Heart left ventricle (tissue), 16 donors: ENCODE data around the gene HLA-DQB1. TPM values are rescaled to one million over a fixed set of nuclear protein-coding genes. Genes with fewer than 3 reads are reported as not detected.
A peak's percentile ranks its signal among the peaks of the same experiment; 100 is the strongest.
"Not testable (repeated sequence)": the region's sequence is repeated elsewhere in the genome, so short reads cannot be mapped to it uniquely, and the experiment has no call there.

Source experiments
- ATAC-seq, 4 donors: fragments of 200-7000 bp; cut with Tn5 transposase; one replicate each; pipeline ENCODE4 v1.9.1; 2020 to 2022; ENCODE audit warnings: moderate library complexity in 4 of 4, mild to moderate bottlenecking in 3 of 4, moderate number of reproducible peaks in 1 of 4
- DNase-seq, 5 donors: peaks; one replicate each; pipeline ENCODE4 v3.0.0-alpha.2; 2020
- H3K27ac ChIP-seq, 12 donors: fragments of 200-600 bp; sonication (generic) in 4 of 12; one replicate each; pipeline versions ENCODE4 v1.5.0 to v1.8.0; 2016 to 2022; ENCODE audit warnings: mild to moderate bottlenecking in 2 of 12
- H3K27me3 ChIP-seq, 9 donors: fragments of 200-600 bp; sonication (generic) in 2 of 9; one replicate each; pipeline versions ENCODE4 v1.5.1 to v1.8.0; 2016 to 2022; ENCODE audit warnings: mild to moderate bottlenecking in 3 of 9
- H3K36me3 ChIP-seq, 9 donors: fragments of 200-600 bp; sonication (generic) in 2 of 9; one replicate each; pipeline versions ENCODE4 v1.5.0 to v1.8.0; 2018 to 2022; ENCODE audit warnings: mild to moderate bottlenecking in 2 of 9
- H3K4me1 ChIP-seq, 12 donors: fragments of 200-600 bp; sonication (generic) in 4 of 12; one replicate each; pipeline versions ENCODE4 v1.5.0 to v1.8.0; 2016 to 2022; ENCODE audit warnings: mild to moderate bottlenecking in 3 of 12
- H3K4me3 ChIP-seq, 12 donors: fragments of 200-600 bp; sonication (generic) in 4 of 12; one replicate each; pipeline versions ENCODE4 v1.5.0 to v1.8.0; 2017 to 2022; ENCODE audit warnings: mild to moderate bottlenecking in 9 of 12, moderate library complexity in 4 of 12
- H3K9me3 ChIP-seq, 12 donors: fragments of 200-600 bp; sonication (generic) in 4 of 12; one replicate each; pipeline versions ENCODE4 v1.5.0 to v1.8.0; 2016 to 2022; ENCODE audit warnings: mild to moderate bottlenecking in 1 of 12
- POLR2A ChIP-seq, 2 donors: fragments of 450-650 bp; IDR thresholded peaks; one replicate each; pipeline ENCODE4 v1.6.1; 2017; ENCODE audit warnings: antibody characterized with exemption in 2 of 2, mild to moderate bottlenecking in 2 of 2, moderate library complexity in 2 of 2
- WGBS, 4 donors: extraction: QIAGEN DNeasy Blood & Tissue Kit in 2 of 4; methylation state at CpG; one replicate each; pipeline versions ENCODE4 v1.1.5 to v1.1.7; 2013 to 2018; 5-methylcytosine and 5-hydroxymethylcytosine counted together
- intact Hi-C, 10 donors: fragments of 100-400 bp; cut with DNase I; formaldehyde crosslinking; loops; one replicate each; pipeline versions ENCODE4 v1.11.1 to v1.14.2; 2022
- polyA plus RNA-seq, 2 donors: library from polyadenylated mRNA; stranded (reverse); fragments of 200-250 nt; gene quantifications; one replicate each; pipeline ENCODE4 v1.2.3, GENCODE V29; 2013
- total RNA-seq, 9 donors: library from RNA; depleted of rRNA in 2 of 9; stranded (reverse); fragments of >200 nt in 2 of 9; fragmentation: NEBNext Ultra II Directional in 3 of 9; extraction: Animal tissue kit (Norgen Biotek cat#: 25700) in 3 of 9; gene quantifications; one replicate each; pipeline versions ENCODE4 v1.1.0 to v1.2.4, GENCODE V29; 2016 to 2023
- TF ChIP-seq, protein P1 (sequence below), 12 donors: fragments of 200-600 bp; sonication (generic) in 4 of 12; IDR thresholded peaks; one replicate each; pipeline versions ENCODE4 v1.5.0 to v1.8.0; 2018 to 2022; ENCODE audit warnings: antibody characterized with exemption in 12 of 12, mild to moderate bottlenecking in 5 of 12
- donor health status: ischemic (EF 13 %, LVEDD 7.1; RV severe dilation, severe dysfunction).
- donor health status: healthy with polysubstance abuse.
- donor health status: DM: no; HTN: yes; CAD: no.
- donor health status: DM: no; HTN: no; CAD: no.
- donor health status: ischemic (EF 25% LVEDD 6.9; RV normal size, moderate dysfunction).
- donor health status: ischemic (EF 25% LVEDD 5.7; RV mildly dilated, moderate dysfunction).
- donor health status: healthy.
- donor health status: DM: yes; HTN: yes; CAD: no.
- donor health status: ischemic (EF 35%, LVEDD 5.7; RV mildly dilated, moderate dysfunction).
- donor health status: nonischemic (EF 11% LVEDD 7.7; RV severe dilation, severe dysfunction).
- donor health status: DM: yes; HTN: yes; CAD: no.
- donor health status: PGD.
- donor health status: ischemic (EF 29% LVEDD 5.4; RV normal size, mild dysfunction).
- donor health status: nonischemic (EF 23%, LVEDD 6.1; RV moderate dilation, normal function).

The HLA-DQB1 gene
- total and polyA plus RNA-seq, 11 donors: 0.38 to 86.5 (median 15.4) TPM

DNA sequence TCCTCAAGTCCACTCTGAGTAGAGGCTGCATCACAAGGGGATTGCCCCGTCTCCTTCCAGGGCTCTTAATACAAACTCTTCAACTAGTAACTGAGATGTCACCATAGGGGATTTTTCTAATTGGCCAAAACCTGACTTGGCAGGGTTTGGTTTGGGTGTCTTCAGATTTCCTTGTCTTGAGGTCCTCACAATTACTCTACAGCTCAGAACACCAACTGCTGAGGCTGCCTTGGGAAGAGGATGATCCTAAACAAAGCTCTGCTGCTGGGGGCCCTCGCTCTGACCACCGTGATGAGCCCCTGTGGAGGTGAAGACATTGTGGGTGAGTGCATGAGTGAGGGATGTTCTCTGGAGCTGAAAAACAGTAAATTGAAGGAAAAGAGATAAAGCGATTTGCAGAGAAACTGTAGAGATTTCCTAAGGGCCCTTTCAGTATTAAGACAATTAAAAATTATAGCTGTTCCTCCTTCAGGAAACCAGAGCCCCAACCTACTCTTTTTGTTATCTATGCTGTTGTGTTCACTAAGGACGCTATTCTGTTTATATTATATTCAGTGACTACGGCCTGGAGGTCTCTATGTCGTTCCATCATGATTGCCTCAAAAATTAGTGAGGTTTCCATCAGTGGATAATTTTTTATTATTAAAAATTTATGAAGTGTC, 29.1 kb downstream of the HLA-DQB1 start, which contains the start of gene HLA-DQA1:
HLA-DQA1 (plus strand) TSS at position 188 of the 662 bp plus-strand sequence; CDS start at position 241, 53 bp downstream.
- H3K36me3 ChIP-seq: no peaks in the 10 kb centered on the region
- WGBS, 4 donors: 32 to 51% (median 42%) methylated on average over 7 of the region's 7 CpGs
- peak within 1 kb of the TSS in 9 of 12 donors; percentile 9 to 47 (median 37) for H3K4me3 ChIP-seq
- TF ChIP-seq POLR2A (IDR thresholded peaks at IDR 0.05): no peak
- TF ChIP-seq, protein P1, sequence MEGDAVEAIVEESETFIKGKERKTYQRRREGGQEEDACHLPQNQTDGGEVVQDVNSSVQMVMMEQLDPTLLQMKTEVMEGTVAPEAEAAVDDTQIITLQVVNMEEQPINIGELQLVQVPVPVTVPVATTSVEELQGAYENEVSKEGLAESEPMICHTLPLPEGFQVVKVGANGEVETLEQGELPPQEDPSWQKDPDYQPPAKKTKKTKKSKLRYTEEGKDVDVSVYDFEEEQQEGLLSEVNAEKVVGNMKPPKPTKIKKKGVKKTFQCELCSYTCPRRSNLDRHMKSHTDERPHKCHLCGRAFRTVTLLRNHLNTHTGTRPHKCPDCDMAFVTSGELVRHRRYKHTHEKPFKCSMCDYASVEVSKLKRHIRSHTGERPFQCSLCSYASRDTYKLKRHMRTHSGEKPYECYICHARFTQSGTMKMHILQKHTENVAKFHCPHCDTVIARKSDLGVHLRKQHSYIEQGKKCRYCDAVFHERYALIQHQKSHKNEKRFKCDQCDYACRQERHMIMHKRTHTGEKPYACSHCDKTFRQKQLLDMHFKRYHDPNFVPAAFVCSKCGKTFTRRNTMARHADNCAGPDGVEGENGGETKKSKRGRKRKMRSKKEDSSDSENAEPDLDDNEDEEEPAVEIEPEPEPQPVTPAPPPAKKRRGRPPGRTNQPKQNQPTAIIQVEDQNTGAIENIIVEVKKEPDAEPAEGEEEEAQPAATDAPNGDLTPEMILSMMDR (IDR thresholded peaks at IDR 0.05): no peak
- DNase-seq (peak in 2 of 5 donors; percentile 20 to 27), ATAC-seq (peak in 3 of 4 donors; percentile 71 to 95 (median 71))
- H3K27ac ChIP-seq: peak within 1 kb of the TSS in 4 of 12 donors; percentile 37 to 63 (median 44)
- peaks cover 0 to 5% (median 0%) of the 10 kb centered on the region in 9 donors for H3K27me3 ChIP-seq
- H3K4me1 ChIP-seq: no peaks in the 10 kb centered on the region
- no peaks in the 10 kb centered on the region for H3K9me3 ChIP-seq
- intact Hi-C loops: loop anchor here in 1 of 10 donors (1.0 kb wide), 1 partner anchor 29 kb away; the partner anchor contains the start of gene HLA-DQB1

DNA sequence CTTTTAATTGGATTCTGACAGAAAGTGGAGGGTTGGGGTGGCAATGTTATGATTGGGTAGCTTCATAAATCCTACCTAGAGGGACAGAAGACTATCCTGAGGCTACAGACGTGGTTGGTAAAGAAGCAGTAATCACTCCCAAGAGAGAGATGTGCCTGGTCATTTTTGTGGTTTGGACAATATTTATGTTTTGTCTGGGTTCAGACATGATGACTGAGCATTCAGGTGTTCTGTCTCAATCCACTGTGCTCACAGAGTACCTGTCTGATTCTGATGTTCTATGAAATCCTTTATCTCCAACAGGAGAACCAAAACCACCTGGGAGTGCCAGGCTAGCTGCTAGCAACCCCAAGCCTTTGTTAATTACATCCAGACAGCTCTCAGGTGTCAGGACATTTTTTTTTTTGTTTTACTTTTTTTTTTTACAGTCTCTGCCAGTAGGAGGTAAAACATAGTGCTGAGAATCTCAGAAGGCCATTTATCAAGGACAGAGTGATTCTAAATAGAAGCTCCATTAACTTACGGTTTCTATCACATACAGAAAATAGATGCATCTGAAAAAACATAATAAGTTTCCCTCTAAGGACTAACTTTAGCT, 30.8 kb downstream of the HLA-DQB1 start:
- ATAC-seq: no peak
- no peak overlapping the region for H3K27ac ChIP-seq
- H3K27me3 ChIP-seq: peaks cover 0 to 5% (median 0%) of the 10 kb centered on the region in 9 donors
- no peak for DNase-seq
- H3K4me3 ChIP-seq: no peak overlapping the region
- no peaks in the 10 kb centered on the region for H3K4me1 ChIP-seq
- TF ChIP-seq, protein P1 (IDR thresholded peaks at IDR 0.05): no peak
- TF ChIP-seq POLR2A (IDR thresholded peaks at IDR 0.05): no peak
- 24 to 53% (median 35%) methylated on average over 2 of the region's 2 CpGs for WGBS, 4 donors
- H3K9me3 ChIP-seq: no peaks in the 10 kb centered on the region
- H3K36me3 ChIP-seq: no peaks in the 10 kb centered on the region
- intact Hi-C loops: no loop called here

DNA sequence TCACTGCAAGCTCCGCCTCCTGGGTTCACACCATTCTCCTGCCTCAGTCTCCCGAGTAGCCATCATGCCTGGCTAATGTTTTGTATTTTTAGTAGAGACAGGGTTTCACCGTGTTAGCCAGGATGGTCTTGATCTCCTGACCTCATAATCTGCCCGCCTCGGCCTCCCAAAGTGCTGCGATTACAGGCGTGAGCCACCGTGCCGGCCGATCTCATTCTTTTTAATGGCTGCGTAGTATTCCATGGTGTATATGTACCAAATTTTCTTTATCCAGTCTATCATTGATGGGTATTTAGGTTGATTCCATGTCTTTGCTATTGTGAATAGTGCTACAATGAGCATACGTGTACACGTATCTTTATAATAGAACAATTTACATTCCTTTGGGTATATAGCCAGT, 36.7 kb downstream of the HLA-DQB1 start:
- WGBS, 4 donors: 64 to 96% (median 81%) methylated on average over 2 to 13 of the region's 13 CpGs
- not testable (repeated sequence) for H3K4me1 ChIP-seq, H3K9me3 ChIP-seq, H3K4me3 ChIP-seq, H3K27me3 ChIP-seq, H3K27ac ChIP-seq, DNase-seq, ATAC-seq, H3K36me3 ChIP-seq
- intact Hi-C loops: loop anchor here in 3 of 10 donors (10.0 kb wide), 1 partner anchor 65 kb away; no protein-coding TSS in a partner anchor

DNA sequence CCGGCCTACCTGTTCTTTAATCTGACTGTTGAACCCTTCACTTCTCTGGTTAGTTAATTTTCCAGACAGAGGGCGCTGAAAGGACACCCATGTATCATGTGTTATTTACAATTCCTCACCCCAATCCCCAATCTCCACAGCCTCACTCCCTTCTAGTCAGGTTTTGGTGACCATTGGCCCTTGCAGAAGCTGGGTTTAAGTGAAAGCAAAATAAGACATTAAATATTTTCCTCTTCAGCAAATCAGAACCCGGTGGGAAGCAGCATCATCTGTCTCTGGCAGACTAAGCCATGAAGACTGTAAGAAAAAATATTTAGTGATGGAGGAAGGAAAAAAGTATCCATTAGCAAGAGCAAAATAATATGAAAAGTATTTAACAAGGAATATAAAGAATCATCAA, 38.6 kb downstream of the HLA-DQB1 start:
- peak in 3 of 5 donors; percentile 41 to 58 (median 48) for DNase-seq

More for the DNA sequence above, 38.6 kb downstream of the HLA-DQB1 start:
- peaks cover 0 to 8% (median 0%) of the 10 kb centered on the region in 12 donors for H3K4me1 ChIP-seq
- no peaks in the 10 kb centered on the region for H3K36me3 ChIP-seq
- H3K27ac ChIP-seq: peak overlapping the region in 4 of 12 donors; percentile 4 to 52 (median 46)
- TF ChIP-seq, protein P1 (IDR thresholded peaks at IDR 0.05): no peak
- TF ChIP-seq POLR2A (IDR thresholded peaks at IDR 0.05): no peak
- no peaks in the 10 kb centered on the region for H3K9me3 ChIP-seq
- no peak overlapping the region for H3K4me3 ChIP-seq
- peak in 2 of 4 donors; percentile 34 to 45 for ATAC-seq
- no peaks in the 10 kb centered on the region for H3K27me3 ChIP-seq
- intact Hi-C loops: loop anchor here in 4 of 10 donors (2.0 to 10.0 kb wide), 2 partner anchors 65 to 67 kb away; no protein-coding TSS in a partner anchor
- WGBS, 4 donors: 23 to 67% (median 43%) methylated on average over 3 of the region's 3 CpGs
